GM18526 (cell line): ENCODE results near the gene ZFYVE26.

Experiments used
- POLR2A ChIP-seq: IDR thresholded peaks from 3 replicates; pipeline ENCODE4 v1.6.1; 2011; ENCODE audit not compliant: insufficient read length; ENCODE audit errors: extremely low read depth

The ZFYVE26 gene

DNA sequence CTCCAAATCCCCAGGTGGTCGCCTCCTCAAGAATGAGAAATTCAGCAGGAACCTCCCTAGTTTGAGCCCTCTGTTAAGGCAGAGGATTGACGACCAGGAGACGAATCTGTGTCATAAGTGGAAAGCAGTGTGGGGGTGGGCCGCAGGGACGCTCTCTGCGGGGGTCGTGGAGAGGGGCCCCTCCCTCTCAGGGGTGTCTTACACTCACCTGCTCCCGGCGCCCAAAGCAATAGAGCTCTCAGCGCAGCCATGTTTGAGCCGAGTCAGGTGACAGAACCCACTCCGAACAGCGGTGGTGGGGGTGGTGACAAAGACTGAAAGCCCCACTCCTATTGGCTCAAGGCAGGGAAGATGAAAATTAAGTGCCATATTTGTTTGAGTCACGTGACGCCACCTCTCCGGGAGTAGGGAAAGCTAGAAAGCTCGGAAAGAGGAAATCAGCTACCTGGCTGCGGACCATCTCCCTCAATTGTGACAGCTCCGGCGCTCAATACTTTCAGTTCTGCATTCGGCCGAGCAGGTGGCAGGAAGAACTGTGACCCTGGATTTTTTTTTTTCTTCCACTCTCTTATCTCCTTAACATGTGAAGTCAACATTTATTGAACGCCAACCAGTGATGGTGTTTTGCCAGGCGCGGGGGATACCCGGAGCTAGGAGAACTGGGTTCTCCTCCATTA lies at the start of gene ZFYVE26:
Gene ZFYVE26 (minus strand): TSS at position 265 of the 677 bp plus-strand sequence. CDS start 627 bp downstream, outside the sequence.
- TF ChIP-seq POLR2A = peak; percentile 60

DNA sequence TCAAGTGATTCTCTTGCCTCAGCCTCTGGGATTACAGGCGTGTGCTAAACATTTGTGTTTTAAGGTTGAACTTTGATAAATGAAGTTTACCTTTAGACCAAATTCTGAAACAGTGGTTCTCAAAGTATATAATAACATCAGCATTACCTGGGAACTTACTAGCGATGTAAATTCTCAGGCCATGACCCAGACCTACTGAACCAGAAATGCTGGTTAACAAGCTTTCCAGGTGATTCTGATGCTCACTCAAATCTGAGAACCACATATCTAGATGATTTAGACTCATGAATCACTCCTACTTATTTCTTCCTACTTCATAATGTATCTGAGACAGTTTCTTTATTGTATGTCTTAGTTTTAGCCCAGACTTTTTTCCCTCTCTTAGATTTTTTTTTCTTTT lies 46.8 kb upstream of the ZFYVE26 start:
- TF ChIP-seq POLR2A = no peak

DNA sequence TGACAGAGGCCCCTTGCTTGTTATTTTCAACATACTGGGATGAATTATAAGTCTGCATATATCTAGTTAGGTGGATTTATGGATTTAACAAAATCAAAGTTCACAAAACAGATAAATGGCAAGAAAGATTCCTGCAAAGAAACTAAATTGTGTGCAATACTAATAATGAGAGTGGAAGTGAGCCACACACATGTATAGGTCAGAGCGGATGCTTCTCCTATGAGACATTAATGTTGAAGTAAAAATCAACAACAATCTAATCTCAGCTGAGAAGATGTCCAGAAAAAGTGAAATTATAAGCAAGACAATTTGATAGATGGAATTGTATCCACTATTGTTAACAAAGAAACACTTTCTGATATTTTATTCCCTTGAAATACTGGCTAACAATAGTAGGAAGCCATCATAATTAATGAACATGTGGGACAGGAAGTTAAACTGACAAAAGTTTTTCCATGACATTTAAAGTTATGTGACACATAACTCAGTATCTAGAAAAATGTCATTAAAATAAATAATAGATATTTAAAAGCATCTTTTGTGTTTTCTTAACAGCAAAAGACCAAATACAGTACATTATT lies 42.9 kb upstream of the ZFYVE26 start:
- TF ChIP-seq POLR2A = no peak

DNA sequence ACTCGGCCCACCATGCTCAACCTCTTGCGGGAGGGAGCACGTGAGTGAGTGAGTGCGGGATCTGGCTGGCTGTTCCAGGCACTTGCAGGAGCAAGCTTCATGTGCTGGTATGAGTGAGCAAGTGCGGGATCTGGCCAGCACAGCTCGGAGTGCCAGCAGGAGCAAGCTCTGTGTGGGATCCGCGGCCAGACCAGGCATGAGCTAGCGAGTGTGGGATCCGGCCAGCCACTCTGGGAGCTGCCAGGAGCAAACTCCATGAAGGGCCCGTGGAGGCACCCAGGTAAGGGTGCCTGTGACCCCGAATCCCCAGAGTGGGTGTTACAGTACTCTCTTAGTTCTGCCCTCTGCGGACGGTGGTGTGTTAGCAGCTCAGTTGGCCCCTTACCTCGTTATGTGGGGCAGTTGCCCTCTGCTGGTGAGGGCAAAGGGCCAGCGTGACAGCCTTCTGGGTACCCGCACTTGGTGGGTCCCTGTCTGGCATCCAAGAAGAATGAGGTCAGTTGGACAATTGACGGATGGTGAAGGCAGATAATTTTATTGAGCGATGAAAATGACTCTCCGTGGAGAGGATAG lies 41.5 kb upstream of the ZFYVE26 start:
- no peak for TF ChIP-seq POLR2A

DNA sequence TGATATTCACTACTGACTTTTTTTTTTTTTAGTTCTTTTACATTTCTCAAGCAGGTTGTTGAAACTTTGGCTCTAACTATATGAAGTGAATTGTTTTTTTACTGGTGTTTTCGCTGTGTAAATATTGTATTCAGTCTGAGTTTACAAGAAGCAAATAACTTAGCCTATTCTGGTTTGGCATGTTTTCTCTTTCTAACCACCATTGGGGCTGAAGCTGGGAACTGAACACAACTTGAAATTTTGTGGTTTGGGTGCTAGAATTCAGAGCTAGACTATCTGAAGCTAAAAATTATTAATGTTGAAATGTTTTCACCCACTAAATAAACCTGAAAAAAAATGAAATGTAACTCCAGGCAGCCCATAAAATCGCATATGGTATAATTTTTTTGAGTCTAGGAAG lies 40.4 kb upstream of the ZFYVE26 start:
- TF ChIP-seq POLR2A = no peak

DNA sequence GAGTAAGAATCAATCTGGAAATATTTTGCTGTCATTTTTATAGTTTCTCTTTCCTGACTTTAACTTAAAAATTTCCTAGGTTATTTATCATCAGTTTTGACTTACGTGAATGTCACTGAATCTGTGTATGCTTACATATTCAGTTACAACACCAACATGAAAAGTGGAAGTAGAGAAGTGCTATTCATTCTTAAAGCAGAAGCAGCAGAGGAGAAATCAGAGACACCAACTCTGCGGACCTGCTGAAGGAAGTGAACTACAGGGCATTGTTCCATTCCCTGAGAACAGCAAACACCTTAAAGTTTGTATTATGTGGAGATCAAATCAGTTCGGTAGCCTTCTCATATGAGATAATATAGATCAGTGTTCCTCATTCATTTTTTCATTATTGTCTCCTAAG lies 37.3 kb upstream of the ZFYVE26 start:
- no peak for TF ChIP-seq POLR2A

DNA sequence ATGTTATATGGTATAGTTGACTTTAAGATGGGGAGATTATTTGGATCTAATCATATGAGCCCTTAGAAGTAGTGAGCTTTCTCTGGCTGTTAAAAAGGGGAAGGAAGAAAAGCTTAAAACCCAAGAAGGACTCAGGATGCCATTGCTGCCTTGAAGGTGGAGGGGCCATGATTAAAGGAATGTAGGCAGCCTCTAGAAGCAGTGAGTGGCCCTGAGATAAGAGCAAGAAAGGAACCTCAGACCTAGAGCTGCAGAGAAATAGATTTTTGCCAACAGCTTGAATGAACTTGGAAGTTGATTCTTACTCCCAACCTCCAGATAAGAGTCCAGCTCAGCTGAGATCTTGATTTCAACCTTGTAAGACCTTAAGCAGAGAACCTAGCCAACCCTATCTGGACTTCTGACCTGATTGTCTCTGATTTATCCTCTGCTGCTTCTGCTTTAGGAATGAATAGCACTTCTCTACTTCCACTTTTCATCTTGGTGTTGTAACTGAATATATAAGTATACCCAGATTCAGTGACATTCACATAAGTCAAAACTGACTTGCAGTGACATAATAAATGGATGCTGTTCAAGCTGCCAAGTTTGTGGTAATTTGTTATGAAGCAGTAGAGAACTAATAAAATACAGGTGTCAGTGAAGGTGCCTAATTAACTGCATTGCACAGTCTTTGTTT lies 36.7 kb upstream of the ZFYVE26 start:
- TF ChIP-seq POLR2A = no peak

DNA sequence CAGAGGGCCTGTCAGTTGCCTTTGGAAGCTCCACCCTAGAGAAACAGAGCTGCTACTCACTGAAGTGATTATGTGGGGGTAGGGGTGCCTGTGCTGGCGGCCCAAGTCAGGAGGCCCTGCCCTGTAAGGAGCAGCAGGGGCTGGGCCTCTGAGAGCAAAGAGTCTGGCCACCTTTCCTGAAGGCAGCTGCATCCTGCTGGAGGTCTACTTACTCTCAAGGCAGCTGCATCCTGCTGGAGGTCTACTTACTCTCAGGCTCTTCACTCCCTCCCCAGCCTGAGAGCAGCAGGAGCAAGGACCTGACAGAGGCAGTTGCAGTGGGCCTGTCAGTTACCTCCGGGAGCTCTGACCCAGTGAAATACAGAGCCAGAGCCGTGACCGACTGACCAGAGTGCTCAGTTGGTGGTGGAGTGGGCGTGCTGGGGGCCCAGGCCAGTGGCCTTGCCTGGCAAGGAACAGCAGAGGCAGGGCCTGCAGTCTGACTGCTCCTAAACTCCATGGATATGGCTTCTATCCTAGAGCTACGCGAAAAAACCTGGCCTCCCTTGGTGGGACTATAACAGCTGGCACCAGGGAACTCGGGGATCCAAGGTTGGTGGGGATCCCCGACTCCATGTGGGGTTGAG lies 35.5 kb upstream of the ZFYVE26 start:
- no peak for TF ChIP-seq POLR2A

DNA sequence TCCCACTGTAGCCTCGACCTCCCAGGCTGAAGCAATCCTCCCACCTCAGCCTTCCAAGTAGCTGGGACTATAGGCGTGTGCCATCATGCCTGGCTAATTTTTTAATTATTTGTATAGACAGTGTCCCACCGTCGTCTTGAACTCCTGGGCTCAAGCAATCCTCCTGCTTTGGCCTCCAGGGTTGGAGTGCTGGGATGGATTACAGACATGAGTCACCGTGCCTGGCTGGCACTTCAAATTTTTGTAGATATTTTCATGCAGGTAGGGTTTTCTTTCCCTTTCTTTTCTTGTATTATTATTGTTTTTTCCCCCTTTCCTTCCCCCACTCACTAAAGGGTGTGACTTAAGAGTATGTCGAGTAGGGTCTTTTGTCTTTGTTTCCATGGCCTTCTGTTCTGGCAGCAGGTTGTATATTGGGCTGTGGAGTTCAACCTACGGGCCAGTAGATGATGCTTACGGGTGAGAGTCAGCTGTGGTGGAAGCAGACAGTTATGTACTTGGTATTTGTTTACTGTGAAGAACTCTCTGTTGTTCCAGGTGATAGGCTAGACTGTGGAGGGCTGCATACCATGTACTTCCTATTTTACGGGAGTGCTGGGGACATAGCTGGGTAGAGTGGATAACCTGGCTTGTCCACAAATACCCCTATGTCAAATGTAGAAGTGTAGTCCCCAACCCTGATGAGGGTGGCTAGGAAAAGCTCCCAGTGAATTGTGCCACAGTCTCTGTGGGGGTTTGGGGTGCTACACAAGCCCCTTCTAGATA lies 33.9 kb upstream of the ZFYVE26 start:
- TF ChIP-seq POLR2A = no peak

DNA sequence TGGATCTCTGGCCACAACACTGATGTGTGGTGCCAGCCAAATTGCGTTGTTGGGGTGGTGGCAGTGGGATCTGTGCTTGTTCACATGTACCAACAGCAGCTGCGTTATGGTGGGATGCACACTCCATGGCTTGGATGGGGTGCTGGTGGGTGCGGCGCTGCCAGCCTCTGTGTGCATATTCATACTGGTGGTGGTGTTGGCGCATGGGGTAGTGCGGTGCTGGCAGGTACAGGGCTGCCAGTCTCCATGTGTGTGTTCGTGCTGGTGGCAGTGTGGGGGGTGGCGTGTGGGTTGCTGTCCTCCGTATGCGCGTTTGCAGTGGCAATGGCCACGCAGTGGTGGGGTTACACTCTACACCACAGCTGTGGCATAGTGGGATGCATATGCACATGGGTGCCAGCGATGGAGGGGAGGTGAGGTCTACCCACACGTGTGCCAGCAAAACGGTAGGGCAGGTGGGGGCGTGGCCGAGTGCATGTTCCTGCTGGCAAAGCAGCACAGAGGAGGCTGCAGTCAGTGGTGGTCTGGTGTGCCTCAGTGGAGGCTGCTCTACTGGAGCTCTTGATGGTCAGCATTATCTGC lies 29.7 kb upstream of the ZFYVE26 start:
- no peak for TF ChIP-seq POLR2A

DNA sequence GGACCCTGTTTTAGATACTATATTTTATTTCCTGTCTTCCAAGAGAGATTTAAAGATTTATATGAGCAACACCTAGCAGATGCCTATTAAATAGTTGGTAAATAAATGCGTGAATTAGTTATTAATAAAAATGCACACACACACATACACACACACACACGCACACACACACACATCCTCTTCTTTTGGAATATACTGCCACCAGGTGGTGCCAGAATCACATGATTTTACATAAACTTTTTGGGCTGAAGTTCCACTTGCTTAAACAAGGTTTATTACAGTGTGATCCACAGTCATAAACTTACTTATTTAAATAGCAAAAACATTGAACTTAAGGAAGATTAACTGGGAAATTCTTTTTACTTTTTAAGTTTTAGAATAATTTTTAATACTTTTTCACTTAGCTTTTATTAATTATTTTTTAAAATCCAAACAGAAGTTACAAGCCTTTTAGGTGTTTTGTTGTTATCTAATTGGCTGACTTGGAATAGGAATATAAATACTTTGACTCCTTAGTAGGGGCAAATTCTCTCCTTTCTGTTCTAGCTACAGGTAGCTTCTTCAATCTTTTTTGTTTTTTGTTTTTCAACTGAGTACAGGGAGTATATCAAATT lies 20.7 kb upstream of the ZFYVE26 start:
- no peak for TF ChIP-seq POLR2A

DNA sequence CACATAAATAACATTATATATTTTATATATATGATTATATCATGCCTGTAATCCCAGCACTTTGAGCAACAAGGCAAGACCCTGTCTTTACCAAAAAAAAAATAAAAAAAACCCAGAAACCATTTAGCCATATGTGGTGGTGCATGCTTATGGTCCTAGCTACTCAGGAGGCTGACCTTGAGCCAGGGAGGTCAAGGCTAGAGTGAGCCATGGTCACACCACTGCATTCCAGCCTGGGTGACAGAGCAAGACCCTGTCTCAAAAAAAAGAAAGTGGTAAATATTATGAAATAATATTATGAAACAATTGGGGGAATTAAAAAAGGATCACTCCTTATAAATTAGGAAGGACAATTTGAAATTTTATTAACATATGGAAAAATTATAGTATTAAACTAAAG lies 19.2 kb upstream of the ZFYVE26 start:
- no peak for TF ChIP-seq POLR2A

DNA sequence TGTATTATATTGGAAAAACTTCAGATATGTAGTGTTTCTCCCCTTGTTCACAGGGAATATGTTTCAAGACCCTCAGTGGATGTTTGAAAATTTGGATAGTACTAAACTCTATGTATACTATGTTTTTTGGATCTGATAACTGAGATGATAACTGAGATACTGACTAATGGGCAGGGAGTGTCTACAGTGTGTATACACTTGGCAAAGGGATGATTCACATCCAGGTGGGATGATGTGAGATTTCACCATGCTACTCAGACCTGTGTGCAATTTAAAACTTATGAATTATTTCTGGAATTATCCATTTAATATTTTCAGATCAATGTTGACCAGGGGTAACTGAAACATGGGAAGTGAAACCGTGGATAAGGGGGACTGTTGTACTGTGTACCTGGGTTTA lies 17.0 kb upstream of the ZFYVE26 start:
- no peak for TF ChIP-seq POLR2A

DNA sequence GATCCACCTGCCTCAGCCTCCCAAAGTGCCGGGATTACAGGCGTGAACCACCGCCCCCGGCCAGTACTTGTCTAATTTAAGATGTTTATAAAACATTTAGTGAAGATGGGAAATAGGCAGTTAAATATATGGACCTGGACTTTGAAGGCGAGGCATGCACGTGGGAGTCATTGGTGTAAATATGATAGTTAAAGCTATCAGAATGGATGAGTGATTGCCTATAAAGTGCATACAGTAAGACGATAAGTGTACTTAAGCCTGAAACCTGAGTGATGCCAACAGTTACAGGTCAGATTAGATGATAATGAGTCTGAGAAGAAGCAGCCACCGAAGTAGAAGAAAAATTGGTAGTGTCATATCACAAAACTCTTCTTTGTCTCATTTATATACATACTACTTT lies 14.7 kb upstream of the ZFYVE26 start:
- TF ChIP-seq POLR2A = no peak
